22Rv1 (cell line): ENCODE data around the gene GALNTL6.

Experiments
- CTCF ChIP-seq: fragments of 450-650 bp; IDR thresholded peaks from 2 replicates; pipeline ENCODE4 v1.5.1; 2017; ENCODE audit warnings: mild to moderate bottlenecking
- ZFX ChIP-seq: fragments of 450-650 bp; IDR thresholded peaks from 2 replicates; pipeline ENCODE4 v1.6.1; 2017; ENCODE audit warnings: antibody characterized with exemption, borderline replicate concordance

DNA sequence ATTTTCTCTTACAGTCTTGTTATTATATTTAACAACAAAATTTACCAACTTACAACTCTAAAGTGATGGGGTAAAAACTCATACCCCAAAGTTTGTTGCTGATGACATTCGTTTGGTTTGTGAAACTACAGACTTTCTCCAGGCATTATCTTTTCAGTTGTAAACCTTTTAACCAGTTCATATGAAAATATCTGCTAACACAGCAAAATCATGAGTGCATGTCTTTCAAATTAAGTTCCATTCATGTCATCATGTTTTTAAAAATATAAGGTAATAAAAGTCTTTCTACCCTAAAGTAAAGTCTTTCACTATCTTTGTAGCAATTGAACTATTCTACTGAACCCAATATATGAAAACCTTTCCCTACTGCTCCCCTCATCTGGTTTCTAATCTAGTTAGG is 3.4 kb upstream of the GALNTL6 start:
- no peak for TF ChIP-seq CTCF
- no peak for TF ChIP-seq ZFX
